H9 (cell line): ENCODE results near the gene CSRP1. TPM values are rescaled to one million over a fixed set of nuclear protein-coding genes. Genes with fewer than 3 reads are reported as not detected.

ENCODE experiments used
- DNase-seq: peaks from one replicate; pipeline ENCODE4 v3.0.0-alpha.2; 2017
- H2AFZ ChIP-seq: one replicate; pipeline ENCODE4 v1.6.1; 2013; ENCODE audit warnings: mild to moderate bottlenecking, low read length, control low read depth, moderate library complexity
- H2AK5ac ChIP-seq: 2 replicates; pipeline ENCODE4 v1.6.1; 2013; ENCODE audit warnings: low read length, control low read depth, mixed read lengths; ENCODE audit not compliant: insufficient read length
- H2BK120ac ChIP-seq: one replicate; pipeline ENCODE4 v1.6.1; 2013; ENCODE audit warnings: low read depth, mild to moderate bottlenecking, low read length, control low read depth, inconsistent platforms; ENCODE audit not compliant: poor library complexity, severe bottlenecking
- H2BK12ac ChIP-seq: 2 replicates; pipeline ENCODE4 v1.6.1; 2013; ENCODE audit warnings: low read length, control low read depth, mixed read lengths, low read depth; ENCODE audit not compliant: insufficient read length
- H2BK15ac ChIP-seq: 2 replicates; pipeline ENCODE4 v1.6.1; 2013; ENCODE audit warnings: low read depth, low read length, control low read depth
- H2BK20ac ChIP-seq: one replicate; pipeline ENCODE4 v1.6.1; 2013; ENCODE audit warnings: low read depth, mild to moderate bottlenecking, low read length, control low read depth, inconsistent platforms; ENCODE audit not compliant: poor library complexity, severe bottlenecking
- H2BK5ac ChIP-seq: 2 replicates; pipeline ENCODE4 v1.6.1; 2013; ENCODE audit warnings: low read length, control low read depth, mixed read lengths; ENCODE audit not compliant: insufficient read length
- H3K14ac ChIP-seq: 2 replicates; pipeline ENCODE4 v1.6.1; 2013; ENCODE audit warnings: low read length, control low read depth; ENCODE audit not compliant: insufficient read depth
- H3K18ac ChIP-seq: 2 replicates; pipeline ENCODE4 v1.6.1; 2013; ENCODE audit warnings: low read depth, mild to moderate bottlenecking, mixed read lengths, low read length, control low read depth; ENCODE audit not compliant: insufficient read length
- H3K23ac ChIP-seq: 2 replicates; pipeline ENCODE4 v1.6.1; 2013; ENCODE audit warnings: low read length, control low read depth, mixed read lengths, low read depth; ENCODE audit not compliant: insufficient read length
- H3K23me2 ChIP-seq: 2 replicates; pipeline ENCODE4 v1.6.1; 2013; ENCODE audit warnings: low read depth, mild to moderate bottlenecking, mixed read lengths, low read length, control low read depth; ENCODE audit not compliant: insufficient read length, poor library complexity, severe bottlenecking
- H3K27ac ChIP-seq: 2 replicates; pipeline ENCODE4 v1.5.1; 2013; ENCODE audit warnings: low read length, control low read depth, mixed read lengths, low read depth; ENCODE audit not compliant: insufficient read length
- H3K27me3 ChIP-seq: 2 replicates; pipeline ENCODE4 v1.6.1; 2013; ENCODE audit warnings: low read length, control low read depth, inconsistent platforms; ENCODE audit not compliant: insufficient read depth
- H3K4ac ChIP-seq: 2 replicates; pipeline ENCODE4 v1.6.1; 2013; ENCODE audit warnings: low read depth, mild to moderate bottlenecking, control low read depth, inconsistent platforms, low read length, moderate library complexity
- H3K4me1 ChIP-seq: 2 replicates; pipeline ENCODE4 v1.6.1; 2013; ENCODE audit warnings: low read length, control low read depth, inconsistent platforms; ENCODE audit not compliant: insufficient read depth
- H3K4me2 ChIP-seq: 2 replicates; pipeline ENCODE4 v1.6.1; 2013; ENCODE audit warnings: low read length, control low read depth, mixed read lengths; ENCODE audit not compliant: insufficient read length, insufficient read depth
- H3K56ac ChIP-seq: 2 replicates; pipeline ENCODE4 v1.6.1; 2013; ENCODE audit warnings: low read depth, mild to moderate bottlenecking, mixed read lengths, low read length, control low read depth; ENCODE audit not compliant: insufficient read length
- H3K79me1 ChIP-seq: 2 replicates; pipeline ENCODE4 v1.6.1; 2013; ENCODE audit warnings: low read depth, mild to moderate bottlenecking, moderate library complexity, low read length, control low read depth, inconsistent platforms; ENCODE audit not compliant: insufficient read depth, poor library complexity, severe bottlenecking
- H3K79me2 ChIP-seq: 2 replicates; pipeline ENCODE4 v1.6.1; 2013; ENCODE audit warnings: low read length, control low read depth, inconsistent platforms; ENCODE audit not compliant: insufficient read depth
- H3K9ac ChIP-seq: 2 replicates; pipeline ENCODE4 v1.6.1; 2013; ENCODE audit warnings: low read length, control low read depth, mixed read lengths; ENCODE audit not compliant: insufficient read length; ENCODE audit errors: extremely low read depth
- H3K9me3 ChIP-seq: one replicate; pipeline ENCODE4 v1.6.1; 2013; ENCODE audit warnings: low read depth, low read length, inconsistent platforms; ENCODE audit not compliant: control insufficient read depth
- H3T11ph ChIP-seq: one replicate; pipeline ENCODE4 v1.6.1; 2013; ENCODE audit warnings: mild to moderate bottlenecking, low read length, control low read depth, inconsistent platforms
- H4K20me1 ChIP-seq: one replicate; pipeline ENCODE4 v1.6.1; 2013; ENCODE audit not compliant: control insufficient read depth, insufficient read length, insufficient read depth
- H4K5ac ChIP-seq: 2 replicates; pipeline ENCODE4 v1.6.1; 2013; ENCODE audit warnings: low read depth, mild to moderate bottlenecking, mixed read lengths, low read length, control low read depth; ENCODE audit not compliant: insufficient read length
- H4K8ac ChIP-seq: replicated peaks from 2 replicates; pipeline ENCODE4 v1.6.1; 2013; ENCODE audit warnings: low read length, control low read depth, mixed read lengths, low read depth; ENCODE audit not compliant: insufficient read length
- H4K91ac ChIP-seq: 2 replicates; pipeline ENCODE4 v1.6.1; 2013; ENCODE audit warnings: low read depth, mild to moderate bottlenecking, moderate library complexity, mixed read lengths, low read length, control low read depth; ENCODE audit not compliant: insufficient read length
- H3K27ac Mint-ChIP-seq, 3 experiments: 2 replicates in 2 of 3; 3 replicates in 1 of 3; pipeline ENCODE4 v1.8.0; 2020 to 2021; ENCODE audit warnings: mixed read lengths in 3 of 3, mild to moderate bottlenecking in 1 of 3, moderate library complexity in 1 of 3
- H3K27me3 Mint-ChIP-seq: 2 replicates; pipeline ENCODE4 v1.8.0; 2021; ENCODE audit warnings: low read depth, mild to moderate bottlenecking, moderate library complexity, mixed read lengths
- H3K36me3 Mint-ChIP-seq, 3 experiments: 2 replicates in 2 of 3; 3 replicates in 1 of 3; pipeline ENCODE4 v1.8.0; 2020 to 2021; ENCODE audit warnings: low read depth in 3 of 3, mixed read lengths in 3 of 3; ENCODE audit not compliant: insufficient read depth in 1 of 3
- H3K4me1 Mint-ChIP-seq, 2 experiments: 2 replicates each; pipeline ENCODE4 v1.8.0; 2020; ENCODE audit warnings: mixed read lengths in 2 of 2
- H3K4me3 Mint-ChIP-seq, 2 experiments: 2 replicates in 1 of 2; 3 replicates in 1 of 2; pipeline ENCODE4 v1.8.0; 2020 to 2021; ENCODE audit warnings: mild to moderate bottlenecking in 2 of 2, mixed read lengths in 2 of 2, moderate library complexity in 1 of 2
- H3K9me3 Mint-ChIP-seq, 2 experiments: 2 replicates in 1 of 2; 3 replicates in 1 of 2; pipeline ENCODE4 v1.8.0; 2020; ENCODE audit warnings: mild to moderate bottlenecking in 2 of 2, mixed read lengths in 2 of 2, moderate library complexity in 1 of 2
- WGBS: extraction: QIAGEN DNeasy Blood & Tissue Kit; methylation state at CpG from one replicate; pipeline ENCODE4 v1.1.7; 2013; ENCODE audit warnings: missing lambda C conversion rate, low lambda C conversion rate, mixed read lengths; ENCODE audit not compliant: insufficient read length; ENCODE audit errors: extremely low coverage; 5-methylcytosine and 5-hydroxymethylcytosine counted together
- total RNA-seq: library from RNA; stranded (reverse); gene quantifications from 2 replicates; pipeline ENCODE4 v1.2.1, GENCODE V29; 2021
- TF ChIP-seq, protein P1 (sequence below): fragments of 200-600 bp; sonication (generic); conservative IDR thresholded peaks from 3 replicates; pipeline ENCODE4 v1.8.0; 2021; ENCODE audit warnings: antibody characterized with exemption, mild to moderate bottlenecking

CSRP1 gene
- total RNA-seq, 1 experiment from 2014 or later, result 0.44 TPM

- H3K4me2 ChIP-seq, result no peak overlapping the region
- H3K27ac ChIP-seq, result no peak overlapping the region
- H4K20me1 ChIP-seq, result no peaks in the 10 kb centered on the region
- H3K27ac Mint-ChIP-seq, result no peak overlapping the region
- no peak overlapping the region for H3K18ac ChIP-seq
- no peak overlapping the region for H3K9ac ChIP-seq
- H3K4me1 Mint-ChIP-seq, result peaks cover 17 to 31% of the 10 kb centered on the region in 2 experiments
- H3K9me3 ChIP-seq, result no peaks in the 10 kb centered on the region
- peaks cover 5% of the 10 kb centered on the region for H3K4me1 ChIP-seq
- no CpG with 5 or more reads among the region's 4 CpGs for WGBS
- H3K36me3 Mint-ChIP-seq, result no peaks in the 10 kb centered on the region
- H2BK120ac ChIP-seq, result no peak overlapping the region
- H2AFZ ChIP-seq, result no peak overlapping the region
- no peaks in the 10 kb centered on the region for H3K79me1 ChIP-seq
- no peaks in the 10 kb centered on the region for H3K27me3 ChIP-seq
- H3K56ac ChIP-seq, result no peak overlapping the region
- H3K79me2 ChIP-seq, result no peaks in the 10 kb centered on the region
- H3K9me3 Mint-ChIP-seq, result no peaks in the 10 kb centered on the region; a peak in 1 of 5 replicates
- no peak overlapping the region for H4K91ac ChIP-seq
- H4K8ac ChIP-seq, result no peak overlapping the region
- no peak overlapping the region for H3K4me3 Mint-ChIP-seq
- H3K23ac ChIP-seq, result no peak overlapping the region
- H3T11ph ChIP-seq, result no peak overlapping the region
- TF ChIP-seq, protein P1, sequence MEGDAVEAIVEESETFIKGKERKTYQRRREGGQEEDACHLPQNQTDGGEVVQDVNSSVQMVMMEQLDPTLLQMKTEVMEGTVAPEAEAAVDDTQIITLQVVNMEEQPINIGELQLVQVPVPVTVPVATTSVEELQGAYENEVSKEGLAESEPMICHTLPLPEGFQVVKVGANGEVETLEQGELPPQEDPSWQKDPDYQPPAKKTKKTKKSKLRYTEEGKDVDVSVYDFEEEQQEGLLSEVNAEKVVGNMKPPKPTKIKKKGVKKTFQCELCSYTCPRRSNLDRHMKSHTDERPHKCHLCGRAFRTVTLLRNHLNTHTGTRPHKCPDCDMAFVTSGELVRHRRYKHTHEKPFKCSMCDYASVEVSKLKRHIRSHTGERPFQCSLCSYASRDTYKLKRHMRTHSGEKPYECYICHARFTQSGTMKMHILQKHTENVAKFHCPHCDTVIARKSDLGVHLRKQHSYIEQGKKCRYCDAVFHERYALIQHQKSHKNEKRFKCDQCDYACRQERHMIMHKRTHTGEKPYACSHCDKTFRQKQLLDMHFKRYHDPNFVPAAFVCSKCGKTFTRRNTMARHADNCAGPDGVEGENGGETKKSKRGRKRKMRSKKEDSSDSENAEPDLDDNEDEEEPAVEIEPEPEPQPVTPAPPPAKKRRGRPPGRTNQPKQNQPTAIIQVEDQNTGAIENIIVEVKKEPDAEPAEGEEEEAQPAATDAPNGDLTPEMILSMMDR, result no peak
- H3K23me2 ChIP-seq, result peaks cover 6% of the 10 kb centered on the region
- H2BK15ac ChIP-seq, result no peak overlapping the region
- H3K14ac ChIP-seq, result no peak overlapping the region
- no peak overlapping the region for H2BK12ac ChIP-seq
- no peak overlapping the region for H2BK5ac ChIP-seq
- H2AK5ac ChIP-seq, result no peak overlapping the region
- H3K4ac ChIP-seq, result no peak overlapping the region
- H3K27me3 Mint-ChIP-seq, result peaks cover 43% of the 10 kb centered on the region
- no peak overlapping the region for H4K5ac ChIP-seq
- H2BK20ac ChIP-seq, result no peak overlapping the region
- no peak for DNase-seq
Measured at GRCh38 chr1:201533836-201534235, 26.9 kb upstream of the CSRP1 start.
